ENCODE data around the gene NFIB.
A peak's percentile ranks its signal among the peaks of the same experiment; 100 is the strongest.

Gene NFIB

DNA sequence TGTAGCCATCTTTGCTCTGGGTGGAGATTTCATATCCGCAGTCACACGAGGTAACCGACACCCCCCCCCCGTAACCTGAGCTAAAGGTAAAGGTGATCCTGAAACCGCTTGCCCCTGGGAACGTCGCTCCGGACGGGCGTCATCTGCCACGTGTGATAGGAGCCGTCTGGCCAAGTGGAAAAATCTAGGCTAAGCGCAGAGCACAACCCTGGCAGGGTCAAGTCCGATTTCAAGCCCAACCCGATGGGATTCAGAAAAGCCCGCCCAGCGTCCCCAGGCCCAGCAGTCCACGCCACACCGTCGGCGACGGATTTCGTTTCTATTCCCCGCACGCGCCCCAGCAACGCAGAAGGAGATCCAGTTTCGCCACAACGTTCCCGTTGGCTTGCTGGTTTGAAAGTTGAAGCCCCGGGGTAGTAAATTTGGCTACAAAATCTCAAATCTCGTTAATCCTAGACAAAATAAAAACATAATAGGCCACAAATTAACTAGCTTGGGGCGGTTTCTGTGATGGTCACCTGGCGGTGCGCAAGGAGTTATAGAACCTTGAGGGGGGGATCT lies 32.4 kb upstream of the NFIB start:
- no peak overlapping the region for H3K4me3 ChIP-seq (ENCODE audit: low read length)
- DNase-seq (ENCODE audit: low read depth, low spot score), result no peak

DNA sequence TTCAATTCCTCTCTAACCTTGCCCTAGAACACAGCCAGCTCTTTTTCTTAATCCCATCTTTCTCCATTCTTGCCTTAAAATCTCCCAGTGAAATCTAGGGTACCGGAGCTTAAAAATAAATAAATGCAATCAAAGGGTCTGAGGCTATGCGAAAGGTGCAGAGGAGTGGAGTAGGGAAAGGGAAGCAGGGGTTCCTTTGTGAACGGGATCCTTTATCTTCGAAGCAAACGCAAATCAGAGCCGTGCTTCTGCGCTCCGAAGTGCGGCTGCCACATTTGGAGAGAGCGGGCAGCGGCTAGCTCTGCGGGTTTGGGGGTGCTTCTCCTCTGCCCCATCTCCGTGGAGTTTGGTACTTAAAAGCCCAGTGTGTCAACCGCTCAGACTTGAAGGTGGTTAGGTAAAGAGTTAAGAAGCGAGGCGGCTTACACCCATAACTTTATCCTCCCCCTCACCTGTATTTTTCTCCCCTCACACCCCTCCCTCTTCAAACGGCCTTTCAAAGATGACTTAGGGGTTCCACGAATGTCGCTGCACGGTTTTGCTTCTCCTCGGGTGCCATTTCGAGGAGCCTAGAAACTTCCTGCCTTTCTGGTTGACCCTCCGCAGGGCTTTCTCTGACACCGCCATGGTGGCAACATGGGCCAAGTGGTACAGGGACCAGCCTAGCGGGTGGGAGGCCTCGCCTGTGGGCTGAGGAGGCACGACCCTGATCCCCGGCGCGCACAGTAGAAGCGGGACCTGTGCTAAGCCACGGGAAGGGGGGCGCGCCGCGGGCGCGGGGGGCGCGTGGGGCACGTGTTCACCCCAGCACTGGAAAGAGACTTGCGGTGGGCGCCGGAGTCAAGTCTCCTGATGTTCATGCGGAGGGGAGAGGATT lies 31.7 kb upstream of the NFIB start:
- no peak for DNase-seq (ENCODE audit: low read depth, low spot score)
- no peak overlapping the region for H3K4me3 ChIP-seq (ENCODE audit: low read length)

DNA sequence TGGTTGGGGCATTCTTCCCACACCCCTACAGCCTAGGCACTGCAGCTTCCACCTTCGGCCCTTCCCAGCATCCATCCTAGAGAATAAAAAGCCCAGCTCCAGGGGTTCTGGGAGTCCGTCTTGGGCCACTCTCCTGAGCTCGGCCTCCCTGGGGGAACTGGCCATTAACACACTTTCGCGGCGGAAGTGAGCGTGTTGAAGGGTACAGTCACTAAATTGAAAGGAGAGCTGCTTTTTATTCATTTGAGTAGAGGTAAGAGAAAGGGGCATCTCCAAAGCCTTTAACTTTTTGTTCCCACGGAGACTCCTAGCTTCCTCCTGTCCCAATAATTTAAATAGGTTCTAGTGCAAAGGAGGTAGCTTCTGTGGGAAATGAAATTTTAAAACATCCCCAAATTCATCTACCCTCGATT lies 31.0 kb upstream of the NFIB start:
- no peak for DNase-seq (ENCODE audit: low read depth, low spot score)
- no peak overlapping the region for H3K4me3 ChIP-seq (ENCODE audit: low read length)

DNA sequence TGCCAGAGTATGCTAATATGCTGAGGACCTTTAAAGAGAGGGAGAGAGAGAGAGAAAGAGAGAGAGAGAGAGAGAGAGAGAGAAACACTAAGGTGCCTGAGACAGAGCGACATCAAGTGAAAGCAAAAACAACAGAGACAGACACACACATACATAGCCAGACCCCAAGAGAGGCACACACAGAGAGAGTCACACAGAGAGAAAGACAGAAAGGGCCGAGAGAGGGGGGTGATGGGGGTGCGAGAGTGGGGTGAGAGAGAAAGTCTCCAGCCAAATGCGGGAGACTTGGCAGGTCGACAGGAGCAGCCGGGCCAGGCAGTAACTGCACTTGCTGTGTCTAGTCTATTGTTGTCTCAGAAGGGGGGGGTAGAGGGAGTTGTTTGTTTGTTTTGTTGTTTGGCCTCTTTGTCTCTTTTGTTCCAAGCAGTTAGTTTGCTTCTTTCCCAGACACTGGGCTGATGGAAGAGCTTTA lies 30.1 kb upstream of the NFIB start:
- no peak for DNase-seq (ENCODE audit: low read depth, low spot score)
- no peak overlapping the region for H3K4me3 ChIP-seq (ENCODE audit: low read length)

GRCh38 chr9:14343261-14344031 lies 29.5 kb upstream of the NFIB start:
- no peak overlapping the region for H3K4me3 ChIP-seq (ENCODE audit: low read length)
- DNase-seq (ENCODE audit: low read depth, low spot score), result no peak

DNA sequence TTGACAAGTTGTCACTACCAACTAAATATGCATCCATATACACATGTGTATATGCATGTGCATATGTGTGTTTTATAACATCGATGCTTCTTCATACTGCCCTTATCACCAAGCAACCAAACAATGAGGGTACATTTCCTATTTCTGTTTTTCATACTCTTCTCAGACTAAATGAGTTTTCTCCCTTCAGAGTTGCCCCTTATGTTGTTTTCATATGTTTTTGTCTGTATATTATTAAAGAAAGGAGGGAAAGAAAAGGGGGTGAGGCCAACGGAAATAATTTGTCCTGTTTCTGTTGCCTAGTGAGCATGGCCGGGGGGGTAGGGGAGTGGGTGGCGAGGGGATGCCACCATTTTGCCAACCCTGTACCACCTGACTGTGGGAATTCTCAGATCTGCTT lies 28.8 kb upstream of the NFIB start:
- no peak for DNase-seq (ENCODE audit: low read depth, low spot score)
- H3K4me3 ChIP-seq (ENCODE audit: low read length), result no peak overlapping the region

DNA sequence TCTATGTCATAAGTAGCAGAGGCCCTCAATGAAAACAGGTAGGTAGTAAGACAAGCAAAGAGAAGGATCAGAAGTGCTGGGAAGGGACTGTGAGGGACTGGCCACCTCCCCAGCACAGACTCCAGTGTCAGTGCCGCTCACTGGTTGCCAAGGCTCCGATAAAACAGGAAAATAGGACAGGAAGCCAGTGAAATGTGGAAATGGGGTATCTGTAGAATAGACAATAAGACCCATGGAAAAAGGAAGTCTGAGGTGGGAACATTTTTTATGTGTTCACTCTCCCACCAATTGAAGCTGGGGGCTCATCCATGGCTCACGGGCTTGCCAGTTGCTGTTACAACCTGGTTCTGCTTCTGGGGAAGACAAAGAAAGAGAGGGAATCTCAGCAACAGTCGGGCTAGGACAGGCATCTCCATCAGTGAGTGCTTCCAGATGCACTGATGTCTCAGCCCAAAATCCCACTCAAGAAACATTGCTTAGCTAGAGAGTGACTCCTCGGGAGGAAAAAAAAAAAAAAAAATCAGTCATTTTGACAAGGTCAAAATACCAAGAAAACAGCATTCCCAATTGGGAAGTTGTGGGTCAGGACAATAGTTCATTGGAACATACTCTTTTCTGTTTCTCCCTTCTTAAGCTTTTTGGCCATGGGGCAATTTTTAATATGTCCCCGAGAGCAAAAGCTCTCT lies 27.6 kb upstream of the NFIB start:
- H3K4me3 ChIP-seq (ENCODE audit: low read length), result no peak overlapping the region
- no peak for DNase-seq (ENCODE audit: low read depth, low spot score)

- no peak overlapping the region for H3K4me3 ChIP-seq (ENCODE audit: low read length)
These were observed 27.1 kb upstream of the NFIB start for GRCh38 chr9:14340994-14341393.

DNA sequence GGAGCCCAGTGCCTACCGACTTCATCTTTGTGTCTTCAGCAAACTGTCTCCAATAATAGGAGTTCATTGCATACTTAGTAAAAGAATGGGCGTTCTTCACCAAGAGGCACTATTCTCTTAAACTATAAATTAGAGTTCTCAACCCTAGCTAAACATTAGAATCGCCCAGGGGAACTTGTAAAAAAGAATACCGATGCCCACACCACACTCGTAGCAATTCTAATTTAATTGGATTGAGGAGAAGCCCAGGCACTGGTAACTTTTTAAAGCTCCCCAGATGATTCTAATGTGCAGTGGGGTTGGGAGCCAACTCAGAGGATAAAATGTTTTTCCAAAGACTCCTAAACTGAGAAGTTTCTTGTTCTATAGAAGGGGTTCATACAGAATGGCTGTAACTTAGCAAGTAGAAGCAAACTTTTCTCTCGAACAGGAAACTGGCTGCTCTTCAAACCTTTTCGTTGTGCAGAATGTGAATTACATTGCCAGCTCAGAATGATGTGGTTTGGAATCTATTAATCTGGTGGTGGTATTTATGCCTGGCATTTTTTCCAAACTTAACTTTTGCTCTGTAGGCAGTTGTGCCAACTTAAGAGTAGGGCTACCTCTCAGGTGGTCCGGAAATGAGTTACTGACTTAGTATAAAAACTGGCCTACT lies 26.4 kb upstream of the NFIB start:
- H3K4me3 ChIP-seq (ENCODE audit: low read length), result no peak overlapping the region
- no peak for DNase-seq (ENCODE audit: low read depth, low spot score)

More at GRCh38 chr9:14340994-14341393, 27.1 kb upstream of the NFIB start:
- DNase-seq (ENCODE audit: low read depth, low spot score), result no peak

GRCh38 chr9:14339746-14340145 lies 25.8 kb upstream of the NFIB start:
- DNase-seq (ENCODE audit: low read depth, low spot score), result no peak
- H3K4me3 ChIP-seq (ENCODE audit: low read length), result no peak overlapping the region

DNA sequence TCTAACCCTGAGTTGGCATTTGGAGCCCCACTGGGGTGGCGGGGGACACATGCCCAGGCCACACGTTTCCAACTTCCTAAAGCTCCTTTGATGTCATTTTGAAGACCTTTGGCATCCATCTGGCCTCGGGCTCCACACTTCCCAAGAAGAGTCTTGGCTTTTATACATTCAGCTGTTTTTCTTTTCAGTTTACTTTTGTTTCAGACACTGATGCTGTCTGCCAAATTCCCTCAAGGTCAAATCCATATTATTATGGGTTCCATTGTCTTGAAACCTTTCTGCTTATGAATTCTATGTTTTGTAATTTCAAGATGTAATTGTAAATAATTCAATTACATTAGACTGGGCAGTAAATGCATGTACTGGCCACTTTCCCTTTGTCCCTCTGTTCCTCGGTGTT lies 23.7 kb upstream of the NFIB start:
- DNase-seq (ENCODE audit: low read depth, low spot score), result no peak
- H3K4me3 ChIP-seq (ENCODE audit: low read length), result no peak overlapping the region

DNA sequence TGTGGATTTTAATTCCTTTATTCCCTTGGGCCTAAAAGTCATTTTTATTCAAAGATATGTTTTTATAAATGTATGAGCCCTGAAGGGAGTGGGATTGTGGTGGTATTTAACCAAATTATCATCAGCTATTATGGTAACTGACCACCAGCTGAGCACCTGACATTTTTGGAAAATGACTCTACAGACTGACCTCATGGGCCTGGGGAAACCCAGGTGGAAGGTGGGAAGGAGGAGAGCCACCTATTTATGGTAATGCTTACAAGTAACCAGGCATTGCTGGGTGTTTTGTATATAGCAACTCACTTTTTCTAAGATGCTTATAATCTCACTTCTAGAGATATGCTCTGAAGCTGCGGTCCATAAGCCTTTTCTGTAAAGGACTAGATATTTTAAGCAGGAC lies 22.3 kb upstream of the NFIB start:
- DNase-seq (ENCODE audit: low read depth, low spot score), result no peak

DNA sequence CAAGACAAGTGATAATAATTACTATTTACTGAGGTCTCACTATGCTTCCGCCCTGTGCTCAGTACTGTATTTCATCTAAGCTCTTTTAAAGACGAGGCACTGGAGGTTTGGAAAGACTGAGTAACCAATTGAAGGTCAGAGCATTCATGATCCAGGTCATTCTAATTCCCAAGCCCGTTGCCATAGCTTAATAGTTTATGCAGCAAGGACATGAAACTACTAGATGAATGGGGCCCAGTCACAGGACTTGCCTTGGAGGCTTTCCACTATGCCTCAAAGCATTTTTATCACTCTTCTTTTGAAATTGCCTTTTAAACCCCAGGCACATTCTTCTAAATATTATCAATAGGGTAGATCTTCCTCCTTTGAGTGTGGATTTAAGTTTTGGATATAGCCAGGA lies 17.2 kb upstream of the NFIB start:
- H3K4me3 ChIP-seq (ENCODE audit: low read length), result no peak overlapping the region
- DNase-seq (ENCODE audit: low read depth, low spot score), result no peak

More for the DNA sequence above, 22.3 kb upstream of the NFIB start:
- H3K4me3 ChIP-seq (ENCODE audit: low read length), result no peak overlapping the region

- H3K4me3 ChIP-seq (ENCODE audit: low read length), result no peak overlapping the region
- DNase-seq (ENCODE audit: low read depth, low spot score), result no peak
These were observed 13.1 kb upstream of the NFIB start for GRCh38 chr9:14327036-14327435.

GRCh38 chr9:14326264-14326826 lies 12.4 kb upstream of the NFIB start:
- DNase-seq (ENCODE audit: low read depth, low spot score), result peak; percentile 58

GRCh38 chr9:14325147-14325546 lies 11.2 kb upstream of the NFIB start:
- H3K4me3 ChIP-seq (ENCODE audit: low read length), result no peak overlapping the region
- no peak for DNase-seq (ENCODE audit: low read depth, low spot score)

More at GRCh38 chr9:14326264-14326826, 12.4 kb upstream of the NFIB start:
- no peak overlapping the region for H3K4me3 ChIP-seq (ENCODE audit: low read length)

- DNase-seq (ENCODE audit: low read depth, low spot score), result no peak
- H3K4me3 ChIP-seq (ENCODE audit: low read length), result no peak overlapping the region
These were observed 10.2 kb upstream of the NFIB start for GRCh38 chr9:14323985-14324650.

Data from Jurkat, Clone E6-1 (cell line).